Astrocyte of the spinal cord (primary cell): ENCODE measurements around the gene LOC101059915.
"Not testable (repeated sequence)": the region's sequence is repeated elsewhere in the genome, so short reads cannot be mapped to it uniquely, and the experiment has no call there.

Source experiments
- DNase-seq: peaks from one replicate; pipeline ENCODE4 v3.0.0; 2011; ENCODE audit warnings: low read depth, low spot score
- H3K4me3 ChIP-seq: 2 replicates; pipeline ENCODE4 v1.5.1; 2011; ENCODE audit warnings: low read depth, mild to moderate bottlenecking, low read length, moderate library complexity
- in situ Hi-C: cut with HindIII; loops from 2 replicates; pipeline ENCODE4 v1.10.0; 2017; ENCODE audit warnings: low sequenced_read_pairs
- TF ChIP-seq, protein P1 (sequence below): IDR thresholded peaks from 2 replicates; pipeline ENCODE4 v1.5.1; 2012; ENCODE audit warnings: low read depth, mild to moderate bottlenecking, low read length, inconsistent platforms

LOC101059915 gene

DNA sequence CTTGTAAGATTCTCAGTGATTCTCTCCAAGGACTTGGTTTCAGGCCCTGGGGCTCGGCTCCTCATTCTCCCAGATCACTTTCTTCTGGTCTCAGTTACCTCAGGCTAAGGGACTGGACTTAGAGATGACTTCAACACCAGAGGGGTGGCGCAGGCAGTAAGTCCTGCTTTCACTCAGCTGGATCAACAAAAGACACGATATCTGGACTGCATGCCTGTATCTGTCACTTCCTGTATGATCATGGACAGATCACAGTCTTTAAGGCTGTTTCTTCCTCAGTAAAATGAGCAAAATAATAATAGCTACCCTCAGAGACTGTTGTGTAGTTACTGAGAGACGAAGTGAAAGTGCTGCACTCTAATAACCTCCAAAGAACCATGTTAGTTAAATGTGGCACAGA is 29.5 kb upstream of the LOC101059915 start:
- TF ChIP-seq, protein P1, sequence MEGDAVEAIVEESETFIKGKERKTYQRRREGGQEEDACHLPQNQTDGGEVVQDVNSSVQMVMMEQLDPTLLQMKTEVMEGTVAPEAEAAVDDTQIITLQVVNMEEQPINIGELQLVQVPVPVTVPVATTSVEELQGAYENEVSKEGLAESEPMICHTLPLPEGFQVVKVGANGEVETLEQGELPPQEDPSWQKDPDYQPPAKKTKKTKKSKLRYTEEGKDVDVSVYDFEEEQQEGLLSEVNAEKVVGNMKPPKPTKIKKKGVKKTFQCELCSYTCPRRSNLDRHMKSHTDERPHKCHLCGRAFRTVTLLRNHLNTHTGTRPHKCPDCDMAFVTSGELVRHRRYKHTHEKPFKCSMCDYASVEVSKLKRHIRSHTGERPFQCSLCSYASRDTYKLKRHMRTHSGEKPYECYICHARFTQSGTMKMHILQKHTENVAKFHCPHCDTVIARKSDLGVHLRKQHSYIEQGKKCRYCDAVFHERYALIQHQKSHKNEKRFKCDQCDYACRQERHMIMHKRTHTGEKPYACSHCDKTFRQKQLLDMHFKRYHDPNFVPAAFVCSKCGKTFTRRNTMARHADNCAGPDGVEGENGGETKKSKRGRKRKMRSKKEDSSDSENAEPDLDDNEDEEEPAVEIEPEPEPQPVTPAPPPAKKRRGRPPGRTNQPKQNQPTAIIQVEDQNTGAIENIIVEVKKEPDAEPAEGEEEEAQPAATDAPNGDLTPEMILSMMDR, result no peak
- H3K4me3 ChIP-seq, result no peak overlapping the region
- DNase-seq, result peak; percentile 41
- in situ Hi-C loops, result no loop called here

DNA sequence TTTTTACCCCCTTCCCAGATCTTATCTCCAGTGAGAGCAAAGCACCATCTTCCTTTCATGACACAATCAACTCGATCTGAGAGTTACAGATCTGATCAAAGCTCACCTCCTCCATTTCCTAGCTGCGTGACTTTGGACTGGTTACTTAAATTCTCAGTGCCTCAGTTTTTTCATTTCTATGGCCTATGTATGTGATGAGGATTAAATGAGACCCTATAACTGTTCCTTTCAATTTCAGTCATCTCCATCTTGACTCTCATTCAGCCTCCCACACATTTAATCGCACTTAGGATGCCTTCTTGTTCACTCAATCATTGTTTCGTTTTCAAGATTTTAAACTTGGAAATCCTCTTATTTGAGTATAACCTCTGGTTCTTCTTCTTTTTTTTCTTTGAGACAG is 28.9 kb upstream of the LOC101059915 start:
- H3K4me3 ChIP-seq, result no peak overlapping the region
- DNase-seq, result no peak
- in situ Hi-C loops, result no loop called here
- TF ChIP-seq, protein P1, result no peak

DNA sequence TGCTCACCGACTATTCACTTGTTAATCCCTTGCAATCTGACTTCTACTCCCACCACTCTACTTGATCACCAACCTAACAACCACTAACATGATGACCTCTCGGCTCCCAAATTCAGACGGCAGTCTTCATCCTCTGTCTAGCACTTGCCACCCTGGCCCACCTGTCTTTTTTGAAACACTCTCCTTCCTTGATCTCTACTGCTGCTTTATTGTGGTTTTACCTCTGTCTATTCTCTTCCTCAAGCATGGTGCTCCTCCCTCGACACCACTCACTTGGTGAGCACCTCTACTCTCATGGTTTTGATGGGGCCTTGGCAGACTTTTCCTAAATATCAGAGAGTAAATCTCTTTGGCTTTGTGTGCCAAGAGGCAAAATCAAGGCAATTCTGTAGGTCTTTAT is 27.3 kb upstream of the LOC101059915 start:
- H3K4me3 ChIP-seq, result no peak overlapping the region
- no peak for DNase-seq
- TF ChIP-seq, protein P1, result no peak
- in situ Hi-C loops, result no loop called here

DNA sequence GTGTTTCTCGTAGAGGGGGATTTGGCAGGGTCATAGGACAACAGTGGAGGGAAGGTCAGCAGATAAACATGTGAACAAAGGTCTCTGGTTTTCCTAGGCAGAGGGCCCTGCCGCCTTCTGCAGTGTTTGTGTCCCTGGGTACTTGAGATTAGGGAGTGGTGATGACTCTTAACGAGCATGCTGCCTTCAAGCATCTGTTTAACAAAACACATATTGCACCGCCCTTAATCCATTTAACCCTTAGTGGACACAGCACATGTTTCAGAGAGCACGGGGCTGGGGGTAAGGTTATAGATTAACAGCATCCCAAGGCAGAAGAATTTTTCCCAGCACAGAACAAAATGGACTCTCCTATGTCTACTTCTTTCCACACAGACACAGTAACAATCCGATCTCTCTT is 22.9 kb upstream of the LOC101059915 start:
- DNase-seq, H3K4me3 ChIP-seq, in situ Hi-C loops: not testable (repeated sequence)

DNA sequence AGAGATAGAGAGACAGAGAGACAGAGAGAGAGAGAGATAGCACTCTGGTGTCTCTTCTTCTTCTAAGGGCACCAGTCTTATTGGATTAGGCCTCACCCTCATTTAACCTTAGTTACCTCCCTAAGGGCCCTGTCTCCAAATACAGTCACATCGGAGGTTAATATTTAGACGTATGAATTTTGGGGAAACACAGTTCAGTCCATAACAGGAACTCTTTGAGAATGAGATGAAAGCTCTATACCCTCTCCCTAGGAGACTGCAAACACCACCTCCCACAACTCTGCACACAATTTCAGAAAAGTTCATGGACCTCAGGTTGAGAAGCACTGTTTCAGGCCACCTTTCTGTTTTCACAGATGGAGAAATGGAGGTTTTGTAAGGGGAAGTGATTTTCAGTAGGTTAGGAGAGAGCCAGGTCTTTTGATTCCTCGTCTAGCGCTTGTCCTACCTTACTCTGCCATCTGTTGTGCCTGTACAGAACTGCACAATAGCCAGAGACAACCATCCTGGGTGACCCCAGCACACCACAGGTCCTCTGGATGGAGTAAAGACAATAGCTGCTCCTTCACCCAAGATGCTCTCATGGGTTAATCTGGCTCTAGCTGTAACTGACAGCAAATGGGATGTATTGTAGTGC is 16.9 kb upstream of the LOC101059915 start:
- DNase-seq, result no peak
- TF ChIP-seq, protein P1, result no peak
- no peak overlapping the region for H3K4me3 ChIP-seq
- in situ Hi-C loops, result no loop called here

DNA sequence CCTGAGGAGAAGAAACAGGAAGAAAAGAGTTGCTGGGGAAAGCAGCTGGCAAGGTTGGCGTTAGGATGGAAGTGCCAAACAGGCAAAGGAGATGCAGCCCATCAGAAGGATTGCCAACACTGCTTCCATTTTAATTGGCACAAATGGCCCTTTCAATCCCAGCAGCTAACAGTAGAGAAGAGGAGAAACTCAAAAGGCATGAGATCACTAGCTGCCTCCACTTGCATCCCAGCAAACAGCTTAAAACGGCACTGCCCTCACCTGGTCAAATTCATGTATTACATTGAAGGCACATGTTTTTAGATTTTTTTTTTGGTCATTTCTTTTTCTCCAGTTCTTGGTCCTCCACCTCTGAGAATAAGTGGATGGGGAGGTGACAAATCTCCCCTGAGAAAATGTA is 14.9 kb upstream of the LOC101059915 start:
- in situ Hi-C loops, result no loop called here
- H3K4me3 ChIP-seq, result no peak overlapping the region
- TF ChIP-seq, protein P1, result peak; percentile 51
- DNase-seq, result peak; percentile 62

DNA sequence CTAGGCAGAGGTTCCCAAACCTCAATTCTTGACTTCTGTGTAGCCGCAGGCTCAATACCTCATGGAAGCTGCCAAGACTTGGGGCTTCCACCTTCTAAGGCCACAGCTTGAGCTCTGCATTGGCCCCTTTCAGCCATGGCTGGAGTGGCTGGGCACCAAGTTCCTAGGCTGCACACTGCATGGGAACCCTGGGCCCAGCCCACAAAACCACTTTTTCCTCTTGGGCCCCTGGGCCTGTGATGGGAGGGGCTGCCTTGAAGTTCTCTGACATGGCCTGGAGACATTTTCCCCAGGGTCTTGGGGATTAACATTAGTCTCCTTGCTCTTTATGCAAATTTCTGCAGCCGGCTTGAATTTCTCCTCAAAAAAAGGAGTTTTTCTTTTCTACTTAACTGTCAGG is 14.0 kb upstream of the LOC101059915 start:
- in situ Hi-C loops, result no loop called here
- no peak overlapping the region for H3K4me3 ChIP-seq
- no peak for DNase-seq
- TF ChIP-seq, protein P1, result no peak
